Fibroblast of lung (primary cell): ENCODE measurements around the gene USP11. TPM values are rescaled to one million over a fixed set of nuclear protein-coding genes. Genes with fewer than 3 reads are reported as not detected.

Source experiments
- DNase-seq, 2 donors: peaks; one replicate each; pipeline versions ENCODE4 v3.0.0 to v3.0.0-alpha.2; 2010; ENCODE audit warnings: low read depth in 2 of 2
- H2AFZ ChIP-seq: 2 replicates; pipeline ENCODE4 v1.5.1; 2012; ENCODE audit warnings: low read length, control low read depth, inconsistent platforms
- H3K27ac ChIP-seq: 2 replicates; pipeline ENCODE4 v1.5.1; 2011; ENCODE audit warnings: low read length, control low read depth; ENCODE audit not compliant: insufficient read depth
- H3K27me3 ChIP-seq: 2 replicates; pipeline ENCODE4 v1.5.1; 2011; ENCODE audit warnings: mild to moderate bottlenecking, low read length; ENCODE audit not compliant: control insufficient read depth, insufficient read depth
- H3K36me3 ChIP-seq: 2 replicates; pipeline ENCODE4 v1.5.1; 2011; ENCODE audit warnings: low read length; ENCODE audit not compliant: control insufficient read depth, insufficient read depth
- H3K4me1 ChIP-seq: 2 replicates; pipeline ENCODE4 v1.5.1; 2011; ENCODE audit warnings: low read length; ENCODE audit not compliant: control insufficient read depth, insufficient read depth; ENCODE audit errors: extremely low read depth
- H3K4me2 ChIP-seq: 2 replicates; pipeline ENCODE4 v1.5.1; 2011; ENCODE audit warnings: low read length, control low read depth; ENCODE audit not compliant: insufficient read depth; ENCODE audit errors: extremely low read depth
- H3K4me3 ChIP-seq, 4 experiments: fragments of 200-600 bp in 1 of 4; sonication (generic) in 1 of 4; replicated peaks in 1 of 4; 2 replicates each; pipeline ENCODE4 v1.5.1; 2011 to 2016; ENCODE audit warnings: low read length in 4 of 4, low read depth in 3 of 4, mild to moderate bottlenecking in 3 of 4, control low read depth in 2 of 4, inconsistent platforms in 1 of 4, mixed read lengths in 1 of 4; ENCODE audit not compliant: insufficient read depth in 1 of 4; ENCODE audit errors: control extremely low read depth in 1 of 4
- H3K79me2 ChIP-seq: 2 replicates; pipeline ENCODE4 v1.5.1; 2012; ENCODE audit warnings: mild to moderate bottlenecking, low read length, inconsistent platforms; ENCODE audit not compliant: control insufficient read depth, insufficient read depth
- H3K9ac ChIP-seq: 2 replicates; pipeline ENCODE4 v1.5.1; 2011; ENCODE audit warnings: mild to moderate bottlenecking, low read length, control low read depth; ENCODE audit not compliant: insufficient read depth
- H3K9me3 ChIP-seq: 2 replicates; pipeline ENCODE4 v1.5.1; 2012; ENCODE audit warnings: low read depth, low read length; ENCODE audit not compliant: control insufficient read depth, insufficient read depth
- H4K20me1 ChIP-seq: 2 replicates; pipeline ENCODE4 v1.5.1; 2011; ENCODE audit warnings: low read length; ENCODE audit not compliant: control insufficient read depth, insufficient read depth; ENCODE audit errors: extremely low read depth
- CTCF ChIP-seq, 2 donors: IDR thresholded peaks in 1 of 2; conservative IDR thresholded peaks in 1 of 2; 1 replicate in 1 of 2; 2 replicates in 1 of 2; pipeline ENCODE4 v1.5.1; 2011 to 2012; ENCODE audit warnings: low read length in 2 of 2, control low read depth in 1 of 2, inconsistent platforms in 1 of 2, low read depth in 1 of 2, mild to moderate bottlenecking in 1 of 2
- EZH2 ChIP-seq: IDR thresholded peaks from 2 replicates; pipeline ENCODE4 v1.5.1; 2012; ENCODE audit warnings: low read length, control low read depth, mild to moderate bottlenecking; ENCODE audit errors: missing control alignments
- polyA plus RNA-seq, 2 donors: library from polyadenylated mRNA; depleted of rRNA in 1 of 2; stranded (reverse) in 1 of 2; unstranded in 1 of 2; fragments of >200 nt; gene quantifications; 2 replicates each; pipeline ENCODE4 v1.2.1, GENCODE V29; 2011 to 2012; ENCODE audit warnings: missing spikeins in 1 of 2
- total RNA-seq: library from RNA; depleted of rRNA; stranded (reverse); fragments of >200 nt; gene quantifications from 2 replicates; pipeline ENCODE4 v1.2.1, GENCODE V29; 2014

Gene USP11
- total and polyA plus RNA-seq, 2 donors (not counting 1 experiment from before 2014, with no cell fraction given) = 24.6 to 47.9 TPM

GRCh38 chrX:47239199-47239598 lies 6.4 kb downstream of the USP11 start:
- no peak overlapping the region for H3K4me3 ChIP-seq
- peaks cover 32% of the 10 kb centered on the region for H3K79me2 ChIP-seq
- TF ChIP-seq EZH2 (no peak), CTCF (conservative IDR thresholded peaks at IDR 0.05 in 1 of 2, IDR thresholded peaks at IDR 0.05 in 1 of 2; ENCODE audit: low read depth in 1 of 2, low read length in 2 of 2) (no peak)
- no peak overlapping the region for H3K27ac ChIP-seq
- H3K4me1 ChIP-seq = no peaks in the 10 kb centered on the region
- no peaks in the 10 kb centered on the region for H3K9me3 ChIP-seq
- no peak overlapping the region for H3K9ac ChIP-seq
- peaks cover 5% of the 10 kb centered on the region for H3K36me3 ChIP-seq
- no peaks in the 10 kb centered on the region for H3K27me3 ChIP-seq
- H4K20me1 ChIP-seq = no peaks in the 10 kb centered on the region
- no peak overlapping the region for H3K4me2 ChIP-seq
- DNase-seq = no peak
- no peak overlapping the region for H2AFZ ChIP-seq

DNA sequence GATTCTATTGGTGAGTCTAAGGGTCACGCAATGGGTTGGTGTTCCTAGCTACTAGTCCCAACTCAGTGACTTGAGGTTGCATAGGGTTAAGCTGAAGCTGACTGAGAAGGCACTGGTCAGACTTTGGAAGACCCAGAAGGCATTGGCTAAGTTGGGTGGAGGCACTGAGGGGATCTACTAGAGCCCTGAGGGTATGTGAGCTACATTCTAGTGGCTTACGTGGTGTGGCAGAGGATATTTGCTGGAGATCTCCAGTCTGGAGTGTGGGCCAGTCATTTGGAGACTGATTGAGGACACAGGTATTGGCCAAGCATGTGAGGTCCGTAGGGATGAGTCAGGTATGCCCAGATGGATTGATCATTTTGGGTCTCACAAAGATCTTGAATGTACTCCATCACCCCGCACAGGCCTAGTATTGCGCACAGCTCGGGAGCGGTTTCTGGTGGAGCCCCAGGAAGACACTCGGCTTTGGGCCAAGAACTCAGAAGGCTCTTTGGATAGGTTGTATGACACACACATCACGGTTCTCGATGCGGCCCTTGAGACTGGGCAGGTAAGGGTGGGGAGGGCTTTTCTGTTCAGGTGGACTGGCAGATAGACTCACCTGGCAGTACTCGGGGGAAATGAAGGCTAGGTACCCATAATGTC lies 7.2 kb downstream of the USP11 start:
- H3K9me3 ChIP-seq = no peaks in the 10 kb centered on the region
- no peak overlapping the region for H3K4me2 ChIP-seq
- no peaks in the 10 kb centered on the region for H3K27me3 ChIP-seq
- DNase-seq = no peak
- no peaks in the 10 kb centered on the region for H3K4me1 ChIP-seq
- no peak overlapping the region for H2AFZ ChIP-seq
- H4K20me1 ChIP-seq = no peaks in the 10 kb centered on the region
- peaks cover 25% of the 10 kb centered on the region for H3K79me2 ChIP-seq
- no peak overlapping the region for H3K4me3 ChIP-seq
- H3K27ac ChIP-seq = no peak overlapping the region
- TF ChIP-seq EZH2 = no peak
- TF ChIP-seq CTCF (conservative IDR thresholded peaks at IDR 0.05 in 1 of 2, IDR thresholded peaks at IDR 0.05 in 1 of 2; ENCODE audit: low read depth in 1 of 2, low read length in 2 of 2) = no peak
- H3K9ac ChIP-seq = no peak overlapping the region
- peaks cover 7% of the 10 kb centered on the region for H3K36me3 ChIP-seq

DNA sequence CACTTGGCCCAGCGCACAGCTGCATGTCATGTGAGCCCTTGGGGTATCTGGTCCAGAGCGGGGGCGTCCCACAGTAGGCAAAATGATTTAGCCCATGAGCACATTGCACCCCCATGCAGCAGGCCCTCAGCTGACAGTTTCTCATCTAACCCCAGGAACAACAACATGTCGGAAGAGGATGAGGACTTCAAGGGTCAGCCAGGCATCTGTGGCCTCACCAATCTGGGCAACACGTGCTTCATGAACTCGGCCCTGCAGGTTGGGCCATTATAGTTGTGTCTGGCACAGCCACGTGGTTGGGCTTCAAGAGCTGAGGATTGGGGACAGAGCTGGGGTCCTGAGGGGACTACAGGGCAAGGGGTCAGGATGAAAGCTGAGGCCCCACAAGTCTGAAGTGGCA lies 7.8 kb downstream of the USP11 start:
- H3K4me3 ChIP-seq = no peak overlapping the region

More for the DNA sequence above, 7.8 kb downstream of the USP11 start:
- TF ChIP-seq CTCF (conservative IDR thresholded peaks at IDR 0.05 in 1 of 2, IDR thresholded peaks at IDR 0.05 in 1 of 2; ENCODE audit: low read depth in 1 of 2, low read length in 2 of 2) = no peak
- no peak for TF ChIP-seq EZH2
- no peak overlapping the region for H2AFZ ChIP-seq
- H4K20me1 ChIP-seq = no peaks in the 10 kb centered on the region
- H3K79me2 ChIP-seq = peaks cover 19% of the 10 kb centered on the region
- H3K27me3 ChIP-seq = no peaks in the 10 kb centered on the region
- no peaks in the 10 kb centered on the region for H3K4me1 ChIP-seq
- H3K36me3 ChIP-seq = peaks cover 7% of the 10 kb centered on the region
- DNase-seq = no peak
- no peak overlapping the region for H3K9ac ChIP-seq
- H3K27ac ChIP-seq = no peak overlapping the region
- H3K9me3 ChIP-seq = no peaks in the 10 kb centered on the region
- H3K4me2 ChIP-seq = no peak overlapping the region
